ENCODE measurements around the gene CCDC88B. TPM values are rescaled to one million over a fixed set of nuclear protein-coding genes. Genes with fewer than 3 reads are reported as not detected.

CCDC88B gene
- total and polyA plus RNA-seq, 7 donors = 2.6 to 157 (median 8.6) TPM

- no peak for TF ChIP-seq EP300 (IDR thresholded peaks at IDR 0.05)
- no peak for TF ChIP-seq POLR2AphosphoS5 (IDR thresholded peaks at IDR 0.05)
- TF ChIP-seq POLR2A (IDR thresholded peaks at IDR 0.05) = no peak
- no peak for TF ChIP-seq CTCF (IDR thresholded peaks at IDR 0.05)
- intact Hi-C loops (cut with DNase I) = no loop called here
- DNase-seq = no peak
- Histone ChIP-seq H3K27ac (no peak overlapping the region), H3K4me1 (peaks cover 0 to 24% (median 12%) of the 10 kb centered on the region in 4 donors), H3K27me3 (no peaks in the 10 kb centered on the region), H3K9me3 (no peaks in the 10 kb centered on the region), H3K36me3 (no peaks in the 10 kb centered on the region), H3K4me3 (no peak overlapping the region)
- 86 to 87% methylated on average over 21 of the region's 21 CpGs for WGBS, 2 donors
Measured at GRCh38 chr11:64341429-64341828, 1.4 kb downstream of the CCDC88B start.

GRCh38 chr11:64341851-64342791, 2.1 kb downstream of the CCDC88B start:
- 14 to 26% methylated on average over 55 of the region's 55 CpGs for WGBS, 2 donors
- no peaks in the 10 kb centered on the region for H3K9me3 ChIP-seq
- no peaks in the 10 kb centered on the region for H3K27me3 ChIP-seq
- TF ChIP-seq POLR2AphosphoS5 (IDR thresholded peaks at IDR 0.05) = peak; percentile 44 to 75 (median 60)
- peak; percentile 8 to 56 (median 46) for TF ChIP-seq CTCF (IDR thresholded peaks at IDR 0.05)
- peak in 1 of 2 donors; percentile 29 for TF ChIP-seq POLR2A (IDR thresholded peaks at IDR 0.05)
- no peak for TF ChIP-seq EP300 (IDR thresholded peaks at IDR 0.05)
- intact Hi-C loops (cut with DNase I) = loop anchor here (2.0 kb wide), 1 partner anchor 23 kb away; the partner anchor contains the start of gene PRDX5
- no peaks in the 10 kb centered on the region for H3K36me3 ChIP-seq
- DNase-seq = peak; percentile 94
- H3K4me1 ChIP-seq = peaks cover 0 to 24% (median 12%) of the 10 kb centered on the region in 4 donors
- peak overlapping the region; percentile 9 to 44 (median 39) for H3K4me3 ChIP-seq
- peak overlapping the region; percentile 78 to 84 (median 82) for H3K27ac ChIP-seq

- 57 to 71% methylated on average over 29 of the region's 29 CpGs for WGBS, 2 donors
Measured at GRCh38 chr11:64342869-64343745, 3.1 kb downstream of the CCDC88B start.

More at GRCh38 chr11:64342869-64343745, 3.1 kb downstream of the CCDC88B start:
- no peak for TF ChIP-seq EP300 (IDR thresholded peaks at IDR 0.05)
- no peak for TF ChIP-seq POLR2AphosphoS5 (IDR thresholded peaks at IDR 0.05)
- TF ChIP-seq POLR2A (IDR thresholded peaks at IDR 0.05) = no peak
- no peak for TF ChIP-seq CTCF (IDR thresholded peaks at IDR 0.05)
- Histone ChIP-seq H3K36me3 (no peaks in the 10 kb centered on the region), H3K27ac (peak overlapping the region; percentile 78 to 84 (median 82)), H3K4me1 (peaks cover 0 to 24% (median 12%) of the 10 kb centered on the region in 4 donors), H3K27me3 (no peaks in the 10 kb centered on the region), H3K9me3 (no peaks in the 10 kb centered on the region), H3K4me3 (peak overlapping the region; percentile 9 to 44 (median 39))
- intact Hi-C loops (cut with DNase I) = loop anchor here (2.0 kb wide), 1 partner anchor 24 kb away; the partner anchor contains the start of gene PRDX5
- no peak for DNase-seq
